Activated CD8-positive, alpha-beta memory T cell treated with anti-CD3 and anti-CD28 coated beads, Interleukin-2, amount 50 U/mL, for 24 hours (primary cell): ENCODE measurements around the gene L3MBTL3.
"Not testable (repeated sequence)": the region's sequence is repeated elsewhere in the genome, so short reads cannot be mapped to it uniquely, and the experiment has no call there.

Experiments
- DNase-seq: peaks from one replicate; pipeline ENCODE4 v3.0.0-alpha.2; 2020; ENCODE audit errors: extremely low read depth

L3MBTL3 gene

DNA sequence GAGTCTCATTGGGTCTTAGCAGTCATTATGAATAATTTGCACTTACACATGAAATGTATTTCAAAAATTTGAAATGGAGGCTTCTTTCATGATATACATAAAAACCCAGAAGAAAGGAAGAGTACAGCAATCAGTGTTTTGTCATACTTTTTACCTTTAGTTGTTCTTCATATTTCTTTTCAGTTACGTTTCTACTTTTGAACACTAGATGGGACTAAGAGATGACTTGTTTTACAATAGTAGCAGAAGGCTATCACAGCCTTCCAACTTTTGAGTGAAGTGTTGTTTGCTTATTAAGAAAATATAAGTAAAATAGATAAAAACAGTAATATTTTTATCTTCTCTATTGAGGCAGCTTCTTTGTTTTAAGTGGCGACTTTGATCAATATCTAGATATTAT lies 58.1 kb downstream of the L3MBTL3 start:
- no peak for DNase-seq

DNA sequence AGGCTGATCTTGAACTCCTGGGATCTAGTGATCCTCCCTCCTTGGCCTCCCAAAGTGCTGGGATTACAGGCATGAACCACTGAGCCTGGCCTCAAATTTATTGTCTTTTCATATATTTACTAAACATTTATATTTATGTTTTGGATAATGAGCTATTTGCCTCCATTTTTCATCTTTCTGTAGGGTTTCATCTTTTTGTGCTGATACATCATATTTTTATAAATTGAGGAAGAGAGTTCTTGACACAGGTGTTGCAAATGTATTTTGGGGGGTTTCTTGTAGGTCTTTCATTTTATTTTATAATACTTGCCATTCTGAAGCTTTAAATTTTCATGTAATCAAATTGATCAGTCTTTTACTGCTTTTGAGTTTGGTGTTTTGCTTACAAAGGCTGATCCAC lies 72.4 kb downstream of the L3MBTL3 start:
- DNase-seq, result no peak

DNA sequence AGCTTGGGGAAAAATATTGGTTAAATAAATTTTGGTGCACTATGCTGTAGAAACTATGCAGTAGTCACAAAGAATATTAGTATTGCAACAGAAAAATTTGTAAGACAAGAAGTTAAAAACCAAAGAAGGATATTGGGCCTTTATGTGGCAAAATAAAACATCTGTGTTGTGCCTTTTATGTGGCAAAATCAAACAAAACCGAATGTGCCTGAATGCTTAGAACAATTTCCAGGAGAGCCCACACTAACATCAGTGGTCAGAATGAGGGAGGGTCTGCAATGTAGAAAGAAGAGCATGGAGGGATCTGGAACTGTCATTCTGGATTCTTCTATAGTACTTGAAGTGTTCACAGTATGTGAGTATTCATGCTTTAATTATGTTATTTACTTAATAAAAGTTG lies 75.2 kb downstream of the L3MBTL3 start:
- DNase-seq, result no peak

DNA sequence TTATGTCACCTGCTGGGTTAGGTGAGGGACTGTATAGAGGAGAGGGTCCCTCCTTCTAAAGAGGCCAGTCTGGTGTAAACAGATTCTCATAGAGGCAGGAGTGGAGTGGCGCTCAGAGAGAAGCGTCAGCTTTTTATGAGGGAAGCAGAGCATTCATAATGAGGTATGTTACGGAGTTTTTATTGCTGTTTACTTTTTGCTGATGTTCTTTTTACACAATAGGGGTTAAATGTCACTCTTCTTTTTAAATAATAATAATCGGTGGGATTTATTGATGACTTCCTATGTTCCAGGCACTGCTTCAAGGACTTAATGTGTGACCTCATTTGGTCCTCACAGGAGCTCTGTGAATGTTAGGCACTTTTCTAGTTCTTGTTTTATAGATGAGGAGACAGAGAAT lies 79.9 kb downstream of the L3MBTL3 start:
- no peak for DNase-seq

DNA sequence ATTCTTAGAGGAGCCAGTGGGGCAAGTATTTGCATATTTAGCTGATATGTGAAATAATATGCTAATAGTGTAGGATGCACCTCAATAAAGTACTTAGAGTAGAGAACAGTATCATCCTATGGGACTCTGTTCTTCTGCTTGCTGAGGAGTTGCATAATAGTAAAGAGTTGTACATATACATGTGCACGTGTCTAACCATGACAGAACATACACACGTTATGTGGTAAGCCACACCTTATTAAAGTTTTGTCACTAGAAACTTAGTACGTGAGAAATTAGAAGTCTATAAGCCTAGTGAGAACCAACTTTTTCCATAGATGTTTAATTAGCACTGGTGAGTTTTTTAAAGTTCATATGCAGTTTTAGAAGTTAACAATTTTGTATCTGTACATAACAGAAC lies 80.7 kb downstream of the L3MBTL3 start:
- no peak for DNase-seq

DNA sequence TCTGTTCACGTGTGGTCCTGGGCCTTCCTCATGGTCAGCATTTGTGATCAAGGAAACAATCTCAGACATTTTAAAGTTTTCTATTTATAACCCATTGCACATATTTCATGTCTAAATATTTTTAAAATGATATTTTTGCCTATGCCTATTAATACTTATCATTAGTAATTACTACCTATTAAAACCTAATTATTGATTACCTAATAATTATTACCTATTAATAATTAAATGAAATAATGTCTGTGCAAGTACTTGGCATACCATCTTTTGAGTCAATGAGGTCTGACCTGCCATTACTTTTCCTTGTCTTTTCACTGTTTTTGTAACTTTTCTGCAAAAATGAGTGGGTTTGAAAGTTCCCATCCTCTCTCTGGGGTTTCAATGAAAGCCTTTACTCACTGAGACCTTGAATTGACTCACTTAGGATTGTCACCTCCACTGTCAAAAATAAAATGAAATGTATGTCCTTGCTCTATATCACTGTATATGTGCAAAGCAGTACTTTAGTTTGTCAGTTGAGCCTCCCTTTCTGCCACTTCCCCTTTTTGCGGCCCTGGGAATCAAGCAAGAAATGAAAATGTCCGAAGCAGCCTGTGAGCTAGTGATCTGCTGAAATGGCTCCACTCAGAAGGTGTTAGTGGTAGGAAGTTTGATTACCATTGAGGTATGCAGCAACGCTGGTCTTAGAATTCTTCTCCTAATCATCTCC lies 87.8 kb downstream of the L3MBTL3 start:
- DNase-seq, result no peak

DNA sequence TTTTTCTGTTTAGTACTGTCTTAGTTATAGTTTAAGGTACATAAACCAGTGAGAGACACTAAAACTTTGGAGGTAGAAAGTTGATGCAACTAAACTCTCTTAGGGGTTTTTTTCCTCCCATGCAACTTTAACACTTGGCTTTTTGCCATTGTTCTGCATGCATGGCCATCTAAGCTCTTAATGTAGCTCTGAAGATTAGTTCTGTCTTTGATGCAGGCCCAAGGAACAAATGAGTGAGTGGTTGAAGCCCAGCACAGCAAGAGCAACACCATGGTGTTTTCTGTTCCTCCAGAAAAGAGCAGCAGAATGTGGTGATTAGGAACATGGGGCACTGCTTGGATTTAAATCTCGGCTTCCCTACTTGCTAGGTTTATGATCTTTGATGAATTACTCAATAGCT lies 89.3 kb downstream of the L3MBTL3 start:
- DNase-seq, result no peak

DNA sequence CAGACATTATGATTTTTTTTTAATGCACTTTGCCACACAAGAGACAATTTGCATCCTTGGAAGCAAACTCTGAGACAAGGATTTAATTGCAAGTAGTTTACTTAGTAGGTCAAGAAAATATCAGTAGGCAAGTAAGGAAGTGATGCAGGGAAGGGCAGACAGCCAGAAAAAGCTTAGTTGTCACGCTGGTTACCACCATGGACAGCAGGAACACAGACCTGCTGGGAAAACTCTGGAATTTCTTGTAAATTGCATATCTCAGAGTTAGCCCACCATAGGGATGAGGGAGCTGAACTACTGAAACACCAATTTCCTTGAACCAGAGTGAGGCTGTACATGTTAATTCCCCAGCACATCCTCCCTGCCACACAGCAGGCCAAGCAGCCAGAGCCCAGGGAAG lies 92.7 kb downstream of the L3MBTL3 start:
- DNase-seq, result no peak

DNA sequence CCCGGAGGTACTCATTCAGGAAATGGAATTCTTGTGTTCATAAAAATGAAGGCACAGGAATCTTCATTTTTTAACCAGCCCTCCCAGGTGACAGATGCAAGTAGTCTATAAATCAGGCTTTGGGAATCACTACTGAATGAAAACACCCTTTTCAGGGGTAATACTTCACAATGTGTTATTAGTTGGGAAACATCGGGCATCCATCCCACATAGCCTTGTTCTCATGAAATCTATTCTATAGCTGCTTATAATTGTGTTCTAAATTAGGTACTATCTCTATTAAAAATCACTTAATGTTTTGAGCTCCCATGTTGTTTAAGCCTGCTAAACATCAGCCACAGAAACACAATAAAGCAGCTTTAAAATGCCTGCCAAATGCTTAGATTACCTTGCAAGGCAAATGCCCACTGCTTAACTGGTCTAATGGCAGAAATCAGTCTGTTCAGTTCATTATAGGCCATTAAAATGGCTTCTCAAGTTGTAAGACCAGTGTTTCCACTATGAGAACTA lies 94.9 kb downstream of the L3MBTL3 start:
- DNase-seq, result no peak

DNA sequence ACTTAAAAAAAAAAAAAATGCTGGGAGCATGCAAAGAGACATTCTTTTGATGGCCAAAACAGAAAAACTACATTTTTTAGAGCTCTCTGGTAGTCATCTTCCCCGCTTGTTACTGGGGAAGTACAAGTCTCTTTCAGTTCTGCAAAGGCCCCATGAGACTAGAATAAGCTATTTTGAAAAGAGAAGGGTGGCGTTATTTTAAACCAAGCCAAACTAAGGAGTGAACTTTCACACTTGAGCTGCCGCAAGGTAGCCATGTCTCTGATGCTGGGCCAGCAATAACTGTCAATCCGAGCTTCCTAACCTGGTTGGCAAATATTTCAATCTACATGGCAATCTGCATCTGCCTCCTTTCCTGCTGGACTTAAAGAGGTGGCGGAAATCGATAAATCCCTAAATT lies 96.7 kb downstream of the L3MBTL3 start:
- no peak for DNase-seq

DNA sequence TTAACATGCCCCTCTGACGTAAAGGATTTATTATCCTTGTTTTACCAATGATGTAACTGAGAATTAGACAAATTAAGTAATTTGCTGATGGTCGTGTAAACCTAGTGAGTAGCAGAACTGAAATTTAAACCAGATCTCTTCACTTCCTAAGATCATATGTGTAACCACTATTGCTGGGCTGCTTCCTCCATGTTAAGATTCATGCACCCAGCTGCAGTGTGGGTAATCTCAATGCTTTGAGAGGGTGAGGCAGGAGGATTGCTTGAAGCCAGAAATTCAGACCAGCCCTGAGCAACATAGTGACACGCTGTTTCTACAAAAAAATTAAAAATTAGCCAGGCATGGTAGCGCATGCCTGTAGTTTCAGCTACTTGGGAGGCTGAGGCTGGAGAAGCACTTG lies 97.9 kb downstream of the L3MBTL3 start:
- no peak for DNase-seq

DNA sequence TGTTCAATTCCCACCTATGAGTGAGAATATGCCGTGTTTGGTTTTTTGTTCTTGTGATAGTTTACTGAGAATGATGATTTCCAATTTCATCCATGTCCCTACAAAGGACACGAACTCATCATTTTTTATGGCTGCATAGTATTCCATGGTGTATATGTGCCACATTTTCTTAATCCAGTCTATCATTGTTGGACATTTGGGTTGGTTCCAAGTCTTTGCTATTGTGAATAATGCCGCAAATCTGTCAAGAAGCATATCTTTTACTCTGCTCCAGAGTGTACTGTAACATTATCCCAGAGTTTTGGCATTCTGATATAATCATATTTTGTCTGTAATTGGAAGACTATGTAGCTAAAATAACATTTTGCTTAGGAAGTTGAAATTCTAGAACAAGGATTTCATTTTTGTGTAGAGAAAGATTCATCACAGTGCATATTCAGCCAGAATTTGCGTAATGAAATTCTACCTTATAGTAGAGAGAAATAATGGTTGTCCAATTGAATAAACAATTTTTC lies 98.9 kb downstream of the L3MBTL3 start:
- DNase-seq, result not testable (repeated sequence)

DNA sequence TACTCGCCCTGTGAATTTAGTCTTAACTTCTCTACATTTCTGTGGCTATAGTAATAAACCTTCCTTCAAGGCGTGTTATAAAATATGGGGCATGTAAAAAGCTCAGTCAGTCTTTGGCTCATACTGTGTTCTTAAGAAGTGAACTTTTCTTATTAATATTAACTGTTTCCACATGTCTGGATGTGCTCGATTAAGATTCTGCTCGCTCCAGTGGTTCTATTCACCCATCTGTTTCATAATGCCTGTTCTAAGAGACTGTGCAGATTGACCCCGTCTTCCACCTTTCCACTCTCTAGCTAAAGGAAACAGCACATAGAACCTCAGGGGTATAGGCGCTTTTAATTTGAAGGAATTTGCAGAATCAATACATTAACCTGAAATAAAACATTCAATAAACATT lies 99.9 kb downstream of the L3MBTL3 start:
- no peak for DNase-seq

DNA sequence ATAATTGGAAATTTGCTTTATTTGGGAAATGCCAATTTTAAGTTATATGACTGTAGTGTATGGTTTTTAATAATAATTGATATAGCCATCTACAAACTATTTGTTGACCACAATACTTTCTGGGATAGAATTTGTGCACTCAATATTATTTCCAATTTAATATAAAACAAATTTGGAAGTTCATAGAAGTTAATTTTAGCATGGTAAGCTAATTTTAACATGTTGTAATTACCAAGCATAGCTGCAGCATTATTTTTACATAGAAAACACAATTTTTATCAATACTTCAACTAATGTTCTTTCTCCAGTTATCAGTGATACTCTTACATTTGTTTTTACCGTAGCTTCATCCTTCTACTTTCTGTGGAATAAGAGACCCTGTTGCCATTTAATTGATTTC lies 100.8 kb downstream of the L3MBTL3 start:
- DNase-seq, result no peak

DNA sequence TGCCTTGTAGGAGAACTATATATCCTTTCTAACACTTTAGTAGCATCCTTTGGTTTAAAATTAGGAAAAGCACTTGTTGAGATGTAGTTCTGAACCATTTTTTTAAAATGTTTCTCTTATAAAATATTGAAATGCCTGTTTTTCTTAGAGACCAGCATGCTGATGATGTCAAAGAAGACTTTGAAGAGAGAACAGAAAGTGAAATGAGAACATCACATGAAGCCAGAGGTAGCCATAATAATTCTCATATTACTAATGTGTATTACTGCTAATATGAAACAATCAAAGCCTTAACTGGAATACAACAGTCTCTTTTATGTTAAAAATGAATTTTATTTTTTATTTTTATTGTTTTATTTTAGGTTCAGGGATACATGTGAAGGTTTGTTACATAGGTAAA lies 102.3 kb downstream of the L3MBTL3 start:
- no peak for DNase-seq

DNA sequence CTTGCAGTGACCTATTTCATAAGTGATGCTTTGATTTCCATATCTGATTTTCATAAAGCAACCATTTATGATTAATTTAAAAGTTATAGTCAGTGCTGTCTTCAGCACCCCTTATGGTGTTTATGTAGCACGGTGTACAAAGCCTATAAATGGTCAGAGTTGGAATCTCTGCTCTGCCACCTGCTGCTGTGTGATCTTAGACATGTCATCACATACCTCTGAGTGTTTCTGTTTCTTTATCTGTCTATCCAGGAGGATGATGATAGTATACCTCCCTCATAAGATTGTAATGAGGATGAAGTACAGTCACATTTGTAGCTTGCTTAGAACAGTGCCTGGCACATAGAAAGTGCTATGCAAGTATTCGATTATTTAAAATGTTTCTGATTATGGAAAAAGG lies 103.9 kb downstream of the L3MBTL3 start:
- no peak for DNase-seq

DNA sequence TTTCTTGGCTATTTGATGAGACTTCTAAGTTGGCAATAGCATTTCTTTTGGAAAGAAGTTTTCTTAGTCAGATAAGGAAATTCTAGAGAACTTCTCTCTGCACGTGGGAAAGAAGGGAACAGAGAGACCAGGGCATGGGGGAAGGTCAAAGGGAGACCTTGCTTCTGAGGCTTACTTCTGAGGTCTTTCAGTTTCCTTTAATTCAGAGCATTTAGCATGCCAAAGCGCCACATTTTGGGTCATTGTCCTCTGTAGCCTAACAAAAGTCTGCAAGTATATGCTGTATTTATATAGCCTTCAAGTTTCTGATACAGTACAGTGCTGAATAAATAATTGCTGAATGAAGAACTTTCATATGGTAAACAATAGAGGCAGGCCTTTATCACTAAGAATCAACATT lies 108.8 kb downstream of the L3MBTL3 start:
- DNase-seq, result no peak

DNA sequence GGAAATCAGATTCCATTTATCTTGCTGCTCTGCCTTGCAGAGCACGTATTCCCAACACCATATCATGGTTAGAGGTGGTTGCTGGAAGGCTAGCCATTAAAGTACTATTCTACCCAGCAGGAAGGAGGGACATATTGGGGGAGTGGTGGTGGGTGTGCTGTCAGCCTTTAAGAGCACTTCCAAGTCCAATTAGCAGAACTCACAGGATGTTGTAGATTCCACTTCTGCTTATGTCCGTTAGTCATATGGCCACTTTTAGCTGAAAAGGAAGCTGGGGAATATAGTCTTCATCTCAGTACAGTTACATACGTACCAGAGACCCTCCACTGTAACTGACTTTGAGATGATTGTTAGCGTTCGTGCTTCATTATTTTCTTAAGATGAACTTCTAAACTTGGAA lies 109.9 kb downstream of the L3MBTL3 start:
- DNase-seq, result no peak

DNA sequence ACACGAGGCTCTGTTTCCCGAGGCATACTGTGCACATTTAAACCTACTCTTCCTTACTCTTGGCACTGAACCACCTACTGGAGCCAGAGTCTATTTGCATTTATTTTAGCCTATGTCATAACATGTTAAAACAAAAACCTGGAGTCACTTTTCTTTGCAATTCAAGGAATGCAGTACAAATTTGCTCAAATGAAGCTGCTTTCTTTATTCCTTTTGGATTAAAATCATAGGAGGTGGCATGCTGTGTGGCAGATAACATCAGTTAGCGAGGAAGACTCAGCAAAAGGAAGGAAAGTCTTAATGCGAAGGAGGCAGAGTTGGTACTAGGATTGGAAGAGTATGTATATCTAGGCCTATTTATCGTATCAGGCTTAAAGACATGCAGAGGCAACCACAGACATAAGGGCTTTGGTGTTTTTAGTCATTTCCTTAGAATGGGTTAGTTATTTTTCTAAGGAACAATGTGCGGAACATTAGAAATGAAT lies 111.4 kb downstream of the L3MBTL3 start:
- DNase-seq, result no peak

DNA sequence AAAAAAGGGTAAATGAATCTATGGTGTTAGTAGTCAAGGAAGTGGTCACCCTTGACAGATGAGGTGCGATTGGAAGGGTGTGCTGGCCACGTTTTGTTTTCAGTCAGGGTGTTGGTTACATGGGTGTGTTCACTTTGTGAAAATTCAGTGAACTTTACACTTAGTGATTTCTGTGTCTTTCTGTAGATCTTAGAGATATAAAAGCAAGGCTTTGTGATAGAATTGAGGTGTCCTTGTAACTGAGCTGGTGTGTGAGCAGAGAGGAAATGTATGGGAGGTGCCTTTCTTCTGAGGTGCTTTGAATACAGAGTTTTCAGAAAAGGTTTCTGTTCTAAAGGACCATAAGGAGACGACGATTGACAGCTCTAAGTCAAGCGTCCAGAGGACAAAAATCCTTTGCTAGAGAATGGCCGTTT lies 113.9 kb downstream of the L3MBTL3 start:
- DNase-seq, result peak; percentile 25

DNA sequence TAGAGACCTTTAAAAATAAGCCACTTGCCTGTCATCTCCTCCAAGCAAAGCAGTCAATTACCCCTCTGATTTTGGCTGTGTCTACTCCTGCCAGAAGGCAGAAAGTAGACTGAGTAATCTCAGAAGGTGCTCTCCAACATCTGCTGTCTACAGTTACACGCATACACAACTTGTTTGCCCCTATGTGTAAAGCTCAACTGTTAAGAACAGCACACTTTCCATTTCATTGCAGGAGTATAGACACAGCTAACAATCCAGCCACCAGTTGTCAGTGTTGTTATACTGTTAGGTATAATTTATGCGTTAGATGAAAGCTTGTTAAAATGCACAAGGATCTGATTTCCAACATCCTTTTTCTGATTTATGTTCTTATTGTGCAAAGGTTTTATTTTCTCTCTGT lies 116.2 kb downstream of the L3MBTL3 start:
- no peak for DNase-seq

DNA sequence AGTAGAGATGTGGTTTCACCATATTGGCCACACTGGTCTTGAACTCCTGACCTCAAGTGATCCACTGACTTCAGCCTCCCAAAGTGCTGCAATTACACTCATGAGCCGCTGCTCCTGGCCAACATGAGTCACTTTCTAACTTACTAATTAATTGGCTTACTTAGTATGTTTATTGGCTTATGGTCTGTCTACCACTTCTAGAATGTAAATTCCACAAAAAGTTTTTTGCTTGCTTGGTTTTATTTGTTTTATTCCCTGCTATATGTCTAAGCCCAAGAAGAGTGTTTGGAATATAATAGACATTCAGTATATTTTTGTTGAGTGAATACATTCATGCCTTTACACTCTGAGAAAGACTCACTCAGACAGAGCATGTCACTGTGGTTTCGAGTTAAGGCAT lies 118.4 kb downstream of the L3MBTL3 start:
- no peak for DNase-seq

DNA sequence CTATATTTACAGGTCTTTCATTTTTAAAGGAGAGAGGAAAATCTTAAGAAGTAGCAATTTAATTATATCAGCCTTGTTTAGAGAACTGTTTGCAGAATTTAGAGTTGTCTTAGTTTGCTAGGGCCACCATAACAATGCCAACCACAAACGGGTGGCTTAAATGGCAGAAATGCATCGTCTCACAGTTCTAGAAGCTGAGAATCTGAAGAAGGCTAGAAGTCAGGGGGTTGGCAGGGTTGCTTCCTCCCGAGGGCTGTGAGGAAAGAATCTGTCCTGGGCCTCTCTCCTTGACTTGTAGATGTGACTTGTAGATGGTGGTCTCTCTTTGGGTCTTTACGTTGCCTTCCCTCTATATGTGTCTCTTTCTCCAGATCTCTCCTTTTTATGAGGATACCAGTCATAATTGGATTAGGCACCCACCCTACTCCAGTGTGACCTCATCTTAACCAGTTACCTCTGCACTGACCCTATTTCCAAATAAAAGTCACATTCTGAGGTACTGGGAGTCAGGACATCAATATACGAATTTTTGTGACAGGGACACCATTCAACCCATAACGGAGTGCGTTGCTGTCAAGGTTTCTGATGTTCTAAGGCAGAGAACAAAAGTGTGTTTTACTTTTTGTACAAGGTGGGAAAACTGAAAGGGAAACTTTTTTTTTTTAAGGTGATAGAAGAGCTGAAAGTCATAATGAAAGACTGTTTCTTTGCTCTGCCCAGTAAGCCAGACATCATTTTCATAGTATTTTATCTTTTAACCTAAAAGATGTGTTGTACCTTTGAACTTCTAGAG lies 119.9 kb downstream of the L3MBTL3 start:
- DNase-seq, result no peak
